HG03045 (cell line): ENCODE results near the gene LAMC1.
A peak's percentile ranks its signal among the peaks of the same experiment; 100 is the strongest.

Experiments used
- ATAC-seq: cut with Tn5 transposase; IDR thresholded peaks from one replicate; pipeline ENCODE4 v1.9.1; 2021; ENCODE audit warnings: mild to moderate bottlenecking, moderate library complexity; ENCODE audit not compliant: unreplicated experiment

The LAMC1 gene

GRCh38 chr1:183019860-183020259, 3.4 kb upstream of the LAMC1 start:
- no peak for ATAC-seq

GRCh38 chr1:183021405-183022201, 1.6 kb upstream of the LAMC1 start:
- no peak for ATAC-seq

- ATAC-seq, result peak; percentile 36
Observed at GRCh38 chr1:183022202-183023145, 746 bp upstream of the LAMC1 start.

GRCh38 chr1:183023601-183024316, 539 bp downstream of the LAMC1 start:
- ATAC-seq, result peak; percentile 66

GRCh38 chr1:183024317-183025009, 1.2 kb downstream of the LAMC1 start:
- no peak for ATAC-seq

- no peak for ATAC-seq
Observed at GRCh38 chr1:183025010-183025337, 1.8 kb downstream of the LAMC1 start.

GRCh38 chr1:183025782-183026774, 2.9 kb downstream of the LAMC1 start:
- no peak for ATAC-seq

- ATAC-seq, result no peak
Observed at GRCh38 chr1:183027031-183027430, 3.8 kb downstream of the LAMC1 start.

- ATAC-seq, result no peak
Observed at GRCh38 chr1:183027791-183028190, 4.6 kb downstream of the LAMC1 start.

- no peak for ATAC-seq
Observed at GRCh38 chr1:183029591-183030000, 6.4 kb downstream of the LAMC1 start.

GRCh38 chr1:183030053-183030452, 6.8 kb downstream of the LAMC1 start:
- ATAC-seq, result no peak

- ATAC-seq, result no peak
Observed at GRCh38 chr1:183032122-183032921, 9.1 kb downstream of the LAMC1 start.

GRCh38 chr1:183033205-183033604, 10.0 kb downstream of the LAMC1 start:
- ATAC-seq, result no peak

GRCh38 chr1:183034682-183035081, 11.5 kb downstream of the LAMC1 start:
- no peak for ATAC-seq

- no peak for ATAC-seq
Observed at GRCh38 chr1:183038333-183038866, 15.2 kb downstream of the LAMC1 start.

GRCh38 chr1:183038913-183039312, 15.7 kb downstream of the LAMC1 start:
- ATAC-seq, result no peak

- no peak for ATAC-seq
Observed at GRCh38 chr1:183039330-183039729, 16.1 kb downstream of the LAMC1 start.

- no peak for ATAC-seq
Observed at GRCh38 chr1:183039985-183040447, 16.8 kb downstream of the LAMC1 start.
